ENCODE results near the gene CD99L2.

DNA sequence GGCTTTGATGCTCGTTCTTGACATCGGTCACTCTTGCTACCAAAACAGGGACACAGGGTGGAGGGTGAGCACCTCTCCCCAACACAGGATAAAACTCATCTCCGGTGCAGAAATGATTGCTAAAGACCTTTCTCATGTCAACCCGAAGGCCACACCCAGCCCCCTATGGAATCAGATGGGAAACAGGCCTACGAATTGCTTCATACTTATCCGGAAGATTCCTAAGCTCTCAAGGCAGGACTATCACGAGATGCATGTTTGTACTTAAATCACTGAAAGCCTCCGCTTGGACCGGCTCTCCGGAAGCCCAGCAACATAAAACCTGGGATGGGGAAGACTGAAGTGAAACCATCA, 130.4 kb downstream of the CD99L2 start:
- TF ChIP-seq, protein P1, sequence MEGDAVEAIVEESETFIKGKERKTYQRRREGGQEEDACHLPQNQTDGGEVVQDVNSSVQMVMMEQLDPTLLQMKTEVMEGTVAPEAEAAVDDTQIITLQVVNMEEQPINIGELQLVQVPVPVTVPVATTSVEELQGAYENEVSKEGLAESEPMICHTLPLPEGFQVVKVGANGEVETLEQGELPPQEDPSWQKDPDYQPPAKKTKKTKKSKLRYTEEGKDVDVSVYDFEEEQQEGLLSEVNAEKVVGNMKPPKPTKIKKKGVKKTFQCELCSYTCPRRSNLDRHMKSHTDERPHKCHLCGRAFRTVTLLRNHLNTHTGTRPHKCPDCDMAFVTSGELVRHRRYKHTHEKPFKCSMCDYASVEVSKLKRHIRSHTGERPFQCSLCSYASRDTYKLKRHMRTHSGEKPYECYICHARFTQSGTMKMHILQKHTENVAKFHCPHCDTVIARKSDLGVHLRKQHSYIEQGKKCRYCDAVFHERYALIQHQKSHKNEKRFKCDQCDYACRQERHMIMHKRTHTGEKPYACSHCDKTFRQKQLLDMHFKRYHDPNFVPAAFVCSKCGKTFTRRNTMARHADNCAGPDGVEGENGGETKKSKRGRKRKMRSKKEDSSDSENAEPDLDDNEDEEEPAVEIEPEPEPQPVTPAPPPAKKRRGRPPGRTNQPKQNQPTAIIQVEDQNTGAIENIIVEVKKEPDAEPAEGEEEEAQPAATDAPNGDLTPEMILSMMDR (IDR thresholded peaks at IDR 0.05) = no peak
- TF ChIP-seq POLR2A (IDR thresholded peaks at IDR 0.05) = no peak

Data from adrenal gland (tissue), 5 donors.